GM18868 (cell line): ENCODE measurements around the gene SNAI1.
"Not testable (repeated sequence)": the region's sequence is repeated elsewhere in the genome, so short reads cannot be mapped to it uniquely, and the experiment has no call there.

Source experiments
- ATAC-seq: cut with Tn5 transposase; IDR thresholded peaks from one replicate; pipeline ENCODE4 v1.9.1; 2021; ENCODE audit warnings: mild to moderate bottlenecking, moderate library complexity; ENCODE audit not compliant: unreplicated experiment

SNAI1 gene

GRCh38 chr20:49982346-49983122, at the start of gene SNAI1:
SNAI1 (plus strand) TSS chr20:49982980; CDS start chr20:49983060, 80 bp downstream.
- ATAC-seq: peak; percentile 80

- no peak for ATAC-seq
These were observed 47.0 kb upstream of the SNAI1 start for GRCh38 chr20:49935746-49936152.

- ATAC-seq: peak; percentile 81
These were observed 46.4 kb upstream of the SNAI1 start, which contains the start of gene RNF114 for GRCh38 chr20:49936153-49937026. RNF114 (plus strand) TSS chr20:49936397; CDS start chr20:49936413, 16 bp downstream.

- ATAC-seq: no peak
These were observed 45.5 kb upstream of the SNAI1 start for GRCh38 chr20:49937027-49937929.

GRCh38 chr20:49938173-49939163, 44.3 kb upstream of the SNAI1 start:
- no peak for ATAC-seq

- no peak for ATAC-seq
These were observed 41.3 kb upstream of the SNAI1 start for GRCh38 chr20:49941456-49941855.

- no peak for ATAC-seq
These were observed 40.5 kb upstream of the SNAI1 start for GRCh38 chr20:49942303-49942702.

GRCh38 chr20:49942942-49943341, 39.8 kb upstream of the SNAI1 start:
- no peak for ATAC-seq

GRCh38 chr20:49945306-49945700, 37.5 kb upstream of the SNAI1 start:
- ATAC-seq: no peak

GRCh38 chr20:49945701-49946477, 36.9 kb upstream of the SNAI1 start:
- no peak for ATAC-seq

- no peak for ATAC-seq
These were observed 34.6 kb upstream of the SNAI1 start for GRCh38 chr20:49948178-49948577.

GRCh38 chr20:49948809-49949507, 33.8 kb upstream of the SNAI1 start:
- no peak for ATAC-seq

GRCh38 chr20:49951151-49951550, 31.6 kb upstream of the SNAI1 start:
- no peak for ATAC-seq

GRCh38 chr20:49955167-49955566, 27.6 kb upstream of the SNAI1 start:
- no peak for ATAC-seq

- not testable (repeated sequence) for ATAC-seq
These were observed 26.9 kb upstream of the SNAI1 start for GRCh38 chr20:49955830-49956396.

- no peak for ATAC-seq
These were observed 26.1 kb upstream of the SNAI1 start for GRCh38 chr20:49956689-49957088.

GRCh38 chr20:49957089-49957938, 25.5 kb upstream of the SNAI1 start:
- not testable (repeated sequence) for ATAC-seq
